Epithelial cell of proximal tubule (primary cell): Measurements from ENCODE around the gene SLC39A9. TPM values are rescaled to one million over a fixed set of nuclear protein-coding genes. Genes with fewer than 3 reads are reported as not detected.
"Not testable (repeated sequence)": the region's sequence is repeated elsewhere in the genome, so short reads cannot be mapped to it uniquely, and the experiment has no call there.

ENCODE experiments used
- DNase-seq: peaks from one replicate; pipeline ENCODE4 v3.0.0-alpha.2; 2011; ENCODE audit warnings: low read depth
- H3K4me3 ChIP-seq: 2 replicates; pipeline ENCODE4 v1.5.1; 2011; ENCODE audit warnings: low read depth, mild to moderate bottlenecking, low read length
- total RNA-seq: library from RNA; depleted of rRNA; stranded (reverse); fragments of >200 nt; gene quantifications from 2 replicates; pipeline ENCODE4 v1.2.3, GENCODE V29; 2015
- TF ChIP-seq, protein P1 (sequence below): conservative IDR thresholded peaks from 2 replicates; pipeline ENCODE4 v1.5.1; 2012; ENCODE audit warnings: low read depth, mild to moderate bottlenecking, low read length

SLC39A9 gene
- total RNA-seq, 1 donor from 2014 or later, result 40.8 TPM

DNA sequence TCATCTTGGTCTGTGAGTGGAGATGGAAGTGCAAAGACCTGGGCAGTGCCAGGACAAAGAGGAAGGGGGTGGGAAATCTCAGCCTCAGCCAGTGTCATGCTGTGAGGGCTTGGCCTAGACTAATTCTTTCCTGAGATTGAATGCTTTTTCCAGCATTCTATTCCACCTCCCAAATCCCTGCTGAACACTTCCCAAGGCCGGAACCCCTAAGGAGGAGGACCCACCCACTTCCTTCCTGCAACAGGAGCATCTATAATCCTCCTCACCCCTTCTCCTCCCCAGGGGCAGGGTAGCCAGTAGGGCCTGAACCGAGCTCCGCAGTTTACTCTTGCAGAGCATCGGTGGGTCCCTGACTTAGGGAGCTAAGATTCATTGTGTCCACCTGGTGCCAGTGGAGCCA lies 89.3 kb downstream of the SLC39A9 start:
- no peak for DNase-seq
- TF ChIP-seq, protein P1, sequence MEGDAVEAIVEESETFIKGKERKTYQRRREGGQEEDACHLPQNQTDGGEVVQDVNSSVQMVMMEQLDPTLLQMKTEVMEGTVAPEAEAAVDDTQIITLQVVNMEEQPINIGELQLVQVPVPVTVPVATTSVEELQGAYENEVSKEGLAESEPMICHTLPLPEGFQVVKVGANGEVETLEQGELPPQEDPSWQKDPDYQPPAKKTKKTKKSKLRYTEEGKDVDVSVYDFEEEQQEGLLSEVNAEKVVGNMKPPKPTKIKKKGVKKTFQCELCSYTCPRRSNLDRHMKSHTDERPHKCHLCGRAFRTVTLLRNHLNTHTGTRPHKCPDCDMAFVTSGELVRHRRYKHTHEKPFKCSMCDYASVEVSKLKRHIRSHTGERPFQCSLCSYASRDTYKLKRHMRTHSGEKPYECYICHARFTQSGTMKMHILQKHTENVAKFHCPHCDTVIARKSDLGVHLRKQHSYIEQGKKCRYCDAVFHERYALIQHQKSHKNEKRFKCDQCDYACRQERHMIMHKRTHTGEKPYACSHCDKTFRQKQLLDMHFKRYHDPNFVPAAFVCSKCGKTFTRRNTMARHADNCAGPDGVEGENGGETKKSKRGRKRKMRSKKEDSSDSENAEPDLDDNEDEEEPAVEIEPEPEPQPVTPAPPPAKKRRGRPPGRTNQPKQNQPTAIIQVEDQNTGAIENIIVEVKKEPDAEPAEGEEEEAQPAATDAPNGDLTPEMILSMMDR, result no peak
- H3K4me3 ChIP-seq, result no peak overlapping the region

DNA sequence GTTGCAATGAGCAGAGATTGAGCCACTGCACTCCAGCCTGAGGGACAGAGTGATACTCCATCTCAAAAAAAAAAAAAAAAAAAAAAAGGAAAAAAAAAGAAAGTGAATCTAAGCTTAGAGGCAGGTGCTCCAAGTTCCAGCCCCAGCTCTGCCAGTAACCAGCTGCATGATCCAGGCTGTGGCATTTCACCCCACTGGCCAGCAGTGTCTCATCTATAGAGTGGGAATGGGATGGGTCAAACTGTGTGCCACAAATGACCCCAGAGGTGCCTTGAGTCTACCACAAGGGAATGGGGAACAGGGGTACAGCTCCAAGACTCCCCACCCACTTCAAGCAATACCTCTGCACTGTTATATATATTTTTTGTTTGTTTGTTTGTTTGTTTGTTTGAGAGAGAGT lies 91.0 kb downstream of the SLC39A9 start:
- H3K4me3 ChIP-seq, result no peak overlapping the region
- no peak for DNase-seq
- TF ChIP-seq, protein P1, result no peak

DNA sequence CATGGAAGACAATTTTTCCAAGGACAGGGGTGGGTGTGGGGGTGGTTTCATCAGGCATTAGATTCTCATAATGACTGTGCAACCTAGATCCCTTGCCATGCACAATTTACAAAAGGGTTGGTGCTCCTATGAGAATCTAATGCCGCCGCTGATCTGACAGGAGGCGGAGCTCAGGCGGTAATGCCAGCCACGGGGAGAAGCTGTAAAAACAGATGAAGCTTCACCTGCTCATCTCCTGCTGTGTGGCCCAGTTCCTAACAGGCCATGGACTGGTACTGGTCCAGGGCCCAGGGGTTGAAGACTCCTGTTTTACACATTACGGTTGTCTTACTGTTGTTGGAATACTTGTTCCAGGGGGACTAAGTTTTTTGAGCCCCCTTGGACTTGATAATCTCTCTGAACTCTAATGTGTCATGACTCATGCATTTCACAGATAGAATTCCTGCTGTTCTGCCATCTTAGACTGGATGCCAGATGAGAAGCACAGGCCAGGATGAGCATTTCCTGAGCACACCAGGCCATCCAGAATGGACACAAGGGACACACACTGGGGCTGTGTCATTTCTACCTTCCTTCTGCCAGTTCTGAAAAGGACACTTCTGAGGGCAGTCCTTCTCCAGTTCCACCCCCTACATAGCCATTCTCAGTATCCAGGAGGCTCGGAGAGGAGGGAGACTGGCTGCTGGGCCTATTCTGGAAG lies 91.9 kb downstream of the SLC39A9 start:
- no peak overlapping the region for H3K4me3 ChIP-seq
- no peak for DNase-seq
- TF ChIP-seq, protein P1, result no peak

DNA sequence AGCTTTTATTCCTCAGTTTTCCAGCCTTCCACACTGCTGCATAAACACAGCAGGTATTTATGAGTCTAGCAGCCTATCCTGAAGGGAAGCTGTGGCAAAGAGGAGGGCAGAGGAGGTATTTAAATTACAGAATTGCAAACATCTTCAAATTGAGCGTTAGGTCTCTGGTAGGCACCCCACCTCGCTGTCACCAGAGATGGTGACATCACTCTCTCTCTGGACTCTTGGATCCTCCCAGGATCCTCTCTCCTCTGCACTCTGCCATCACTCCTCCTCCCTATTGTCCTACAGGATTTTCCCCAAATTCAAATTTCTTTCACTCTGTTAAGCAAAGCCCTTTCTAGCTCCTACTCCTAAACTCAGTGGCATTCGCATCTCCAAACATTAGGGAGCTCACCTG lies 92.7 kb downstream of the SLC39A9 start:
- H3K4me3 ChIP-seq, result no peak overlapping the region
- TF ChIP-seq, protein P1, result no peak
- DNase-seq, result no peak

- no peak for DNase-seq
- TF ChIP-seq, protein P1, result no peak
- no peak overlapping the region for H3K4me3 ChIP-seq
These were observed 94.5 kb downstream of the SLC39A9 start for GRCh38 chr14:69493038-69493437.

DNA sequence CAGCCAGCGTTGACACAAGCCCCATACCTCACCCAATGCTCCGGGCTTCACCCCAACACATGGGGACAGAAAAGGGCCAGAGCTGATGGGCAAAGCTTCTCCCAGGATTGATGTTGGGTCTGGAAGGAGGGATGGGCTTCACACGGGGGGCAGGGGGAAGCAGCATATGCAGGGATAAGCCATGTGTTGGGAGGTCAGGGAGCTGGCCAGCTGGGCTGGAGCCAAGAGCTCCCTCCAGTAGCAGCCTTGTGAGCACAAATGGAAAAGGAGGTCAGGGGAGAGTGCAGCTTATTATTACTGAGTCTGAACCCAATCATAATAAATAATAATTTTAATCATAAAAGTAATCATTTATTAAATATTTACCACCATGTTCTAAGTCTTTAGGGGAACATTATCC lies 95.3 kb downstream of the SLC39A9 start:
- H3K4me3 ChIP-seq, result no peak overlapping the region
- TF ChIP-seq, protein P1, result no peak
- DNase-seq, result no peak

DNA sequence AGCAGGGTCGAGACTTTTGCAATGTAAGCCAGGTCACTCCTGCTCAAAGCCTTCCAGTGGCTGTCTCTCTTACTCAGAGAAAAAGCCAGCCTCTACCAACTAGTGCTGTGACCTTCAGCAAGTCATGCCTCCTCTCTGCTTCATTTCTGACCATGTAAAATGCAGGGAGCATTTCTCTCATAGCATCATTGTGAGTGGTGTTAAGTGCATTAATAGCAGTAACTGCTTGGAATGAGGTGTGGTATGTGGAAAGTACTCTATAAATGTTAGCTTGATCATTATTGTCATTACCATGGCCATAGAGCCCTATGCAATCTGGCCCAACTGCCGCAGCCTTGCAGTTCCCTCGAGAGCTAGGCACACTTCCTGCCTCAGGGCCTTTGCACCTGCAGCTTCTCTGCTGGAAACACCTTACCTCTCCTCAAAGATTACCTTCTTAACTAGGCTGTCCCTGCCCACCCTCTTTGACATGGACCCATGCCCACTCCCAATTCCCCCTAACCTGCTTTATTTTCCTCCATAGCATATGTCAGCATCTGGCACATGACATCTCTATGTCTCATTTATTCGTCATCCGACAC lies 96.9 kb downstream of the SLC39A9 start:
- TF ChIP-seq, protein P1, result no peak
- DNase-seq, result no peak
- no peak overlapping the region for H3K4me3 ChIP-seq

- H3K4me3 ChIP-seq, DNase-seq: not testable (repeated sequence)
These were observed 99.4 kb downstream of the SLC39A9 start for GRCh38 chr14:69497866-69498265.

DNA sequence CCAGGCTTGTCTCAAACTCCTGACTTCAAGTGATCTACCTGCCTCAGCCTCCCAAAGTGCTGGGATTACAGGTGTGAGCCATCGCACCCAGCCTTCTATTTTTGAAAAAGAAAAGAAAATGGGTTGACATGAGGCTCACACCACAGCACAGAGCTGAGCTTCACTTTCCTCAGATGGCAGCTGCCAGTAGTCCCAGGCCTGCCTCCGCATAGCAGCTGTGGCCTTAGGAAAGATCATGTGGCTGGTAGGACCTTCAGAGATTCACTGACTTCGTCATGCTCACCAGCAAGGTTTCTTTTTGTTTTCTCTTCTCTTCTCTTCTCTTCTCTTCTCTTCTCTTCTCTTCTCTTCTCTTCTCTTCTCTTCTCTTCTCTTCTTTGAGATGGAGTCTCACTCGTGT lies 99.8 kb downstream of the SLC39A9 start:
- not testable (repeated sequence) for DNase-seq, H3K4me3 ChIP-seq
